ENCODE results near the gene SCFD2. TPM values are rescaled to one million over a fixed set of nuclear protein-coding genes. Genes with fewer than 3 reads are reported as not detected.

Gene SCFD2
- total RNA-seq, 2 experiments from 2014 or later: 12.6 to 14.6 TPM

DNA sequence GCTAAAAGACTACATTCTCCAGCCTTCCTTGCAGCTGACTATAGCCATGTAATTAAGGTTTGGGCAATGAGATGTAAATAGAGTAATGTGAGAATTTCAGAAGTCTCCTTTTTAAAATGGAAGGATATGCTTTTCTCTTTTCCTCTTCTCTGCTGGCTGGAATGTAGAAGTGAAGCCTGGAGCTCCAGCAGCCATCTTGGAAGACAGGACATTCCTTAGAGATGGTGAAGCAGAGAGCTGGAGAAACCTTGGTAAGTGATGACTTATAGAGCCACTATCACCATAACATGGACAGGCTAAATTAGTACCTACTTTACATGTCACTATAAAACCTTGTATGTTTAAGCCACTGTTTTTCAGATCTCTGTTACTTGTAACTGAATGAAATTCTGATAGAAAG, 455.7 kb downstream of the SCFD2 start:
- no peaks in the 10 kb centered on the region for H3K9me3 Mint-ChIP-seq
- no peak overlapping the region for H3K4me3 Mint-ChIP-seq
- no peaks in the 10 kb centered on the region for H3K36me3 Mint-ChIP-seq (ENCODE audit: low read depth)
- ChIA-PET CTCF (interaction anchor here (0.7 to 3.7 kb wide), 3 partner anchors 14 to 534 kb away, joined by 3 to 23 read pairs (median 4); no protein-coding TSS in a partner anchor), POLR2A (no interaction called here)
- H3K27ac Mint-ChIP-seq: no peak overlapping the region
- DNase-seq: no peak
- no peaks in the 10 kb centered on the region for H3K27me3 Mint-ChIP-seq
- H3K4me1 Mint-ChIP-seq: peaks cover 7% of the 10 kb centered on the region

- H3K4me1 Mint-ChIP-seq: peaks cover under 1% of the 10 kb centered on the region
- H3K4me3 Mint-ChIP-seq: no peak overlapping the region
- CTCF ChIA-PET: no interaction called here
- no peaks in the 10 kb centered on the region for H3K9me3 Mint-ChIP-seq
- H3K27me3 Mint-ChIP-seq: no peaks in the 10 kb centered on the region
- DNase-seq: no peak
- no peaks in the 10 kb centered on the region for H3K36me3 Mint-ChIP-seq (ENCODE audit: low read depth)
- no peak overlapping the region for H3K27ac Mint-ChIP-seq
- POLR2A ChIA-PET: no interaction called here
Measured at GRCh38 chr4:52907510-52907909, 458.4 kb downstream of the SCFD2 start.

DNA sequence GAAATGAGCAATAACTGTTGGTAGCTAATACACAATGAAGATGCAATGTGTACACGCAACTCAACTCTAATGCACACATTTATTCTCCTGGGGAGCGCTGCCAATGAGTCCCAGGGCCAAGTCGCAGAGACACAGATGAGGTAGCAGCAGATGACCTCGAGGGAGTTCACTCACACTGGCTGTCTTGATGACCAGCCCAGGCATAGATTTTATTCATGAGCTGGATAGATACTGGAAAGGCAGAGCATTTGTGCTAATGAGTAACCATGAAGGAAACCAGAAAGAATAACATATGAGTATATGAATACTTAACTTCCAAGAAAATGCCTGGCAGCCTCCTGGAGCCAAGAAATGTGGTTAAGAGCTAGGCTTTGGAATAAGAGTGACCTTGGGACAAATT, 461.4 kb downstream of the SCFD2 start:
- no peaks in the 10 kb centered on the region for H3K9me3 Mint-ChIP-seq
- H3K27ac Mint-ChIP-seq: no peak overlapping the region
- peaks cover 4% of the 10 kb centered on the region for H3K36me3 Mint-ChIP-seq (ENCODE audit: low read depth)
- ChIA-PET CTCF (no interaction called here), POLR2A (no interaction called here)
- no peak overlapping the region for H3K4me3 Mint-ChIP-seq
- DNase-seq: no peak
- H3K4me1 Mint-ChIP-seq: no peaks in the 10 kb centered on the region
- no peaks in the 10 kb centered on the region for H3K27me3 Mint-ChIP-seq

GRCh38 chr4:52903273-52903672, 462.6 kb downstream of the SCFD2 start:
- POLR2A ChIA-PET: no interaction called here
- DNase-seq: no peak
- Mint-ChIP-seq H3K36me3 (ENCODE audit: low read depth) (peaks cover 4% of the 10 kb centered on the region), H3K4me1 (no peaks in the 10 kb centered on the region), H3K4me3 (no peak overlapping the region), H3K9me3 (peaks cover 3% of the 10 kb centered on the region), H3K27ac (no peak overlapping the region), H3K27me3 (no peaks in the 10 kb centered on the region)
- CTCF ChIA-PET: interaction anchor here (0.6 to 2.2 kb wide), 2 partner anchors 8 to 202 kb away, joined by 4 to 8 read pairs; no protein-coding TSS in a partner anchor

- POLR2A ChIA-PET: no interaction called here
- no peak overlapping the region for H3K27ac Mint-ChIP-seq
- CTCF ChIA-PET: interaction anchor here (2.6 kb wide), 1 partner anchor 17 kb away, joined by 11 read pairs; no protein-coding TSS in a partner anchor
- no peaks in the 10 kb centered on the region for H3K27me3 Mint-ChIP-seq
- peaks cover 23% of the 10 kb centered on the region for H3K4me1 Mint-ChIP-seq
- H3K9me3 Mint-ChIP-seq: peaks cover 9% of the 10 kb centered on the region
- no peak overlapping the region for H3K4me3 Mint-ChIP-seq
- DNase-seq: no peak
- no peaks in the 10 kb centered on the region for H3K36me3 Mint-ChIP-seq (ENCODE audit: low read depth)
Measured at GRCh38 chr4:52894443-52894842, 471.4 kb downstream of the SCFD2 start.

DNA sequence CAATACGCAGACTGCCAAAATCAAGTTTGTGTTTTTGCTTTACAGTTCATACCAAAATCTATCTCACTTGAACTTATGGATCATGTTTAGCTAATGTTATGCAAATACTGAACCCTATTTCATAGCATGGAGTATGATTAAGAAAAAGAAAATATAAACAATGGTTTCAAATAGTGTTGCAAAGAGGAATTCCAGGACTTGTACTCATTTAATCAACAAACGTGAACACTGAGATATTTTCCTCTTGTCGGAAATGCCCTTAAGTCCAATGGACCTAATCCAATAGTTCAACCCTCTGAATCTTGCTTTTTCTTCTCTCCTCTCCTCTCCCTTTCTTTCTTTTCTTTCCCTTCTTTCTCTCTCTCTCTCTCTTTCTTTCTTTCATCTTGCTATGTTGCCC, 473.0 kb downstream of the SCFD2 start:
- POLR2A ChIA-PET: no interaction called here
- H3K27ac Mint-ChIP-seq: no peak overlapping the region
- no peak for DNase-seq
- peaks cover 10% of the 10 kb centered on the region for H3K9me3 Mint-ChIP-seq
- peaks cover 7% of the 10 kb centered on the region for H3K36me3 Mint-ChIP-seq (ENCODE audit: low read depth)
- peaks cover 28% of the 10 kb centered on the region for H3K4me1 Mint-ChIP-seq
- H3K27me3 Mint-ChIP-seq: no peaks in the 10 kb centered on the region
- H3K4me3 Mint-ChIP-seq: no peak overlapping the region
- CTCF ChIA-PET: interaction anchor here (1.3 to 2.6 kb wide), 2 partner anchors 9 to 19 kb away, joined by 3 to 11 read pairs; no protein-coding TSS in a partner anchor

- POLR2A ChIA-PET: no interaction called here
- Mint-ChIP-seq H3K4me3 (no peak overlapping the region), H3K9me3 (peaks cover 10% of the 10 kb centered on the region), H3K27ac (no peak overlapping the region), H3K27me3 (no peaks in the 10 kb centered on the region), H3K4me1 (peaks cover 28% of the 10 kb centered on the region), H3K36me3 (ENCODE audit: low read depth) (peaks cover 7% of the 10 kb centered on the region)
- CTCF ChIA-PET: no interaction called here
- DNase-seq: no peak
Measured at GRCh38 chr4:52891743-52892142, 474.1 kb downstream of the SCFD2 start.

DNA sequence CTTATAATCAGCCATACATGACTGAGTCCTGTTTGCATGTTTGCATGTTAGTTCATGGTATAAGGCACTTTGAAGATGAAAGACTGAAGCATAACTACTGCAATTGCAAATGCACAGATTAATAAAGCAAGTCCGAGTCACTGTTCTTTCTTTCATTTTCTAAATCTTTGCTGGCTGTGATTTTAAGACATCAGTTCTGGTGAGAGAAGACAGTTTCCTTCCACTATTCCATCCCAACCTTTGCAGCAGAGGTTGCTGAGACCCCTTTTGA, 475.4 kb downstream of the SCFD2 start:
- peak overlapping the region; percentile 33 for H3K27ac Mint-ChIP-seq
- H3K4me3 Mint-ChIP-seq: no peak overlapping the region

GRCh38 chr4:52889778-52890520, 475.9 kb downstream of the SCFD2 start:
- Mint-ChIP-seq H3K36me3 (ENCODE audit: low read depth) (peaks cover 12% of the 10 kb centered on the region), H3K9me3 (peaks cover 7% of the 10 kb centered on the region), H3K27me3 (no peaks in the 10 kb centered on the region), H3K4me1 (peaks cover 28% of the 10 kb centered on the region), H3K27ac (peak overlapping the region; percentile 54), H3K4me3 (no peak overlapping the region)
- POLR2A ChIA-PET: no interaction called here
- CTCF ChIA-PET: no interaction called here
- DNase-seq: no peak

More for the DNA sequence above, 475.4 kb downstream of the SCFD2 start:
- peaks cover 9% of the 10 kb centered on the region for H3K36me3 Mint-ChIP-seq (ENCODE audit: low read depth)
- peaks cover 28% of the 10 kb centered on the region for H3K4me1 Mint-ChIP-seq
- H3K9me3 Mint-ChIP-seq: peaks cover 7% of the 10 kb centered on the region
- DNase-seq: no peak
- H3K27me3 Mint-ChIP-seq: no peaks in the 10 kb centered on the region
- ChIA-PET CTCF (no interaction called here), POLR2A (no interaction called here)

DNA sequence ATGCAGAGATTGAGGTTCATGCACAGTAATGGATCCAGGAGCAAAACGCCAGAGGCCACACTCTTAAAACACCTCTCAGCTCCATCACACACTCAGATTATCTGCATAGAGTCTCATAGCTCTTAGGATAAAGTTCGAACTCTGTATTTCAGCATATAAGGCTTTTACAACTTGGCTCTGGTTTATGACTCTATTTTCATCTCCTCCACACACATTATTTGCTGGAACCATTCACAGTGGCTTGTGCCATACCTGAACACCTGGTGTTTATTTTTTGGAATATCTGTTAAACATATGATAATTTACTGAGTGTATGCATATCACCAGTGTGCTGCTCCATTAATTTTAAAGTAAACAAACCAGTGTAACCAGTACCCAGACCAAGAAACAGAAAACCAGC, 476.5 kb downstream of the SCFD2 start:
- Mint-ChIP-seq H3K36me3 (ENCODE audit: low read depth) (peaks cover 12% of the 10 kb centered on the region), H3K27me3 (no peaks in the 10 kb centered on the region), H3K27ac (no peak overlapping the region), H3K4me3 (no peak overlapping the region), H3K4me1 (peaks cover 28% of the 10 kb centered on the region), H3K9me3 (peaks cover 7% of the 10 kb centered on the region)
- ChIA-PET POLR2A (no interaction called here), CTCF (interaction anchor here (1.2 kb wide), 1 partner anchor 25 kb away, joined by 3 read pairs; no protein-coding TSS in a partner anchor)
- no peak for DNase-seq

DNA sequence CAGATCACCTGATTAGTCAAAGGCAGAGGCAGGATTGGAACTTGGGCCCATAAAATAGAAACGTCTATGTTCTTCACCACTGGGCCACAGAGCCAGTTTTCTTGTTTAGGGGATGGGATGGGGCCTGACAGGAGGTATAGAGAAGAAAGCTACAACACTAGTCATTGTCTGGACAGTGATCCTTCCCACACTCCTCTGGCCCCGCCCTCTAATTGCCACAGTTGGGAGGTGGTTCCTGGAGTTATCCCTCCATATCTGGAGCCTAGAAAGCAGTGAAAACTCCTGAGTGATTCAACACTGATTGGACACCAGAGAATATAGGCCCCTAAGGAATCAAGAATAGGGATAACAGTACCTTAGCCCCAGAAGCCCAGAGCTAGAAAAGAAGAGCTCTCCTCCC, 480.9 kb downstream of the SCFD2 start:
- POLR2A ChIA-PET: no interaction called here

DNA sequence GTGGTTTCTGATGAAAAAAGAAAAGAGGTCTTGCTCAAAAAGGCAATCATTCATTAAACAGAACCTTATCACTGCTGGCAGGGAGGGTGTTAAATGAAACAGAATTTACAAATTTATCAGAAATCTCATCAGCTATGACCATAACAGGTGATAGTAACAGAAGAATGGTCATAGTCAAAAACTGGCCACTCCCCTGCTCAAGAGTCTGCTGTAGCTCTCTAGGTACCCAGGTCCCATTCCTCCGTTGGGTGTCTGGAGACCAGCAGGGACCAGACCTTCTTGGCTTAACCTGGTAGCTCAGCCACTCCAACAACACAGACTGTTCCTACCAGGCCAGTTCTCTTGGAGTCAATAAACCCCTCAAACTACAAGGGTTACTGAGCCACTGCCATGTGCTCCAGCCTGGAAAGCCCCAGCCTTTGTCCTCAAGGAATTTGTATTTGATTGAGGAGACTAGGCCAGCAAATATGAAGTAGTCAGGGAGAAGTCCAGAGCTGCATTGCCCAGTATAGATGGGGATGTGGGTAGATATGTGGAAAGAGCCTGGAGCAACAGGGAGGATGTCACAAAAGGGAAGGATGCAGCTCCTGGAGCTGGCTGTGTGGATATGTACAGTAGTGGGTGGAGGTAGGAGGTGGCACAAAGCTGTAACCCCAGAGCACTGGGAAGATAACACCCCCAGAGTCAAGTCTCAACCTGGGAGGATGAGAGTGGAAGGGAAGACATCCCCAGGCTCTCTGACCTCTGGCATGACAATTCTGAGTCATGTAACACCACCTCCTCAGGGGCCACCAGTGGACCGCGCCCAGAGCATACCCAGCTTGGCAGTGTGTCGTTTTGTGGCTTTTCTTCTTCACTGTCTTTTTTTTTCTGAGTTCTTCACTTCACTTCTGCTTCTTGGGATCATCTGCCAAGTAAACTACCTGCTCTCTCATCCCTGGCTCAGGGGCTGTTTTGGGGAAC, 481.9 kb downstream of the SCFD2 start:
- ChIA-PET CTCF (interaction anchor here (1.2 kb wide), 1 partner anchor 9 kb away, joined by 3 read pairs; no protein-coding TSS in a partner anchor), POLR2A (no interaction called here)
- Mint-ChIP-seq H3K27ac (no peak overlapping the region), H3K9me3 (peaks cover 7% of the 10 kb centered on the region), H3K27me3 (no peaks in the 10 kb centered on the region), H3K36me3 (ENCODE audit: low read depth) (peaks cover 12% of the 10 kb centered on the region), H3K4me1 (peaks cover 3% of the 10 kb centered on the region), H3K4me3 (no peak overlapping the region)
- DNase-seq: no peak

More for the DNA sequence above, 480.9 kb downstream of the SCFD2 start:
- Mint-ChIP-seq H3K27ac (no peak overlapping the region), H3K27me3 (no peaks in the 10 kb centered on the region), H3K36me3 (ENCODE audit: low read depth) (peaks cover 12% of the 10 kb centered on the region), H3K4me1 (peaks cover 10% of the 10 kb centered on the region), H3K9me3 (peaks cover 7% of the 10 kb centered on the region), H3K4me3 (no peak overlapping the region)
- CTCF ChIA-PET: no interaction called here
- no peak for DNase-seq

GRCh38 chr4:52883183-52883621, 482.7 kb downstream of the SCFD2 start:
- H3K4me3 Mint-ChIP-seq: no peak overlapping the region
- ChIA-PET POLR2A (no interaction called here), CTCF (interaction anchor here (1.2 kb wide), 1 partner anchor 9 kb away, joined by 3 read pairs; no protein-coding TSS in a partner anchor)
- peaks cover 3% of the 10 kb centered on the region for H3K9me3 Mint-ChIP-seq
- H3K4me1 Mint-ChIP-seq: no peaks in the 10 kb centered on the region
- DNase-seq: no peak
- H3K36me3 Mint-ChIP-seq (ENCODE audit: low read depth): peaks cover 5% of the 10 kb centered on the region
- no peaks in the 10 kb centered on the region for H3K27me3 Mint-ChIP-seq
- no peak overlapping the region for H3K27ac Mint-ChIP-seq
